Lower leg skin (tissue), 3 donors: ENCODE measurements around the gene LMAN1.

Source experiments
- CTCF ChIP-seq, 3 donors: fragments of 450-650 bp; IDR thresholded peaks; one replicate each; pipeline ENCODE4 v1.5.1; 2016; ENCODE audit warnings: antibody characterized with exemption in 3 of 3, mild to moderate bottlenecking in 3 of 3, moderate library complexity in 2 of 3
- POLR2A ChIP-seq, 2 donors: fragments of 450-650 bp; IDR thresholded peaks; one replicate each; pipeline ENCODE4 v1.6.1; 2016 to 2017; ENCODE audit warnings: antibody characterized with exemption in 2 of 2, mild to moderate bottlenecking in 1 of 2, moderate library complexity in 1 of 2

DNA sequence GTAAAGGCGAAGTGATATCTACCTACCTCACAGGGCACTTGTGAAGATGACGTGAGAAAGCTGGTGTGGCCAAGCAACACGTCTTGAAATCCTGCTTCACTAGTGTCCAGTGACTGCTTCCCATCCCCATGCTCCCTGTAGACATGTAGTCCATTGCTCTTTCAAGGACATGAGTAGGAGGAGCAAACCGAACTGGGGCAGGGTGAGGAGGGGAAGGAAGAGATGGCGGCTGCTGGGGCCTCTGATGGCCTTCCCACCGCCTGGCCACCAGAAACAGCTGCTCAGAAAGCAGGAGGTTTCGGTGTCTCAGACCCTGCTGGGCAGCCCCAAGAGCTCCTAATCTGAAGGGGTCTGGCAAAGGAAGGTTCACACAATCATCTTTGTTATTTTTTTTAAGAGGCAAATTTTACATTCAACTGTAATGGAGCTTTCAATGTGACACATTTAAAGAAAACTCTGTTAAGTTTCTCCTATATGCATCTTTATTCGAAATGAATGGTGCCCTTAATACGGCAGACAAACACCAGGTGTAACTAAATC lies 55.3 kb downstream of the LMAN1 start:
- TF ChIP-seq CTCF (IDR thresholded peaks at IDR 0.05), result no peak
- TF ChIP-seq POLR2A (IDR thresholded peaks at IDR 0.05), result no peak
